MM.1S (cell line): ENCODE results near the gene ANXA9.

ENCODE experiments used
- DNase-seq: peaks from one replicate; pipeline ENCODE4 v3.0.0-alpha.2; 2015
- H2AFZ ChIP-seq: fragments of 300-600 bp; sonication (generic); 2 replicates; pipeline ENCODE4 v1.6.0; 2016; ENCODE audit warnings: antibody characterized with exemption, low read length
- H3F3A ChIP-seq: fragments of 300-600 bp; sonication (generic); 2 replicates; pipeline ENCODE4 v1.6.1; 2016; ENCODE audit warnings: mild to moderate bottlenecking, antibody characterized with exemption, low read length, moderate library complexity, mixed read lengths; ENCODE audit not compliant: insufficient read depth
- H3K27ac ChIP-seq: fragments of 300-600 bp; sonication (generic); 2 replicates; pipeline ENCODE4 v1.5.1; 2016; ENCODE audit warnings: mild to moderate bottlenecking, low read length
- H3K27me3 ChIP-seq: fragments of 300-600 bp; sonication (generic); replicated peaks from 2 replicates; pipeline ENCODE4 v1.6.0; 2016; ENCODE audit warnings: low read length; ENCODE audit not compliant: insufficient read depth
- H3K36me3 ChIP-seq: fragments of 300-600 bp; sonication (generic); replicated peaks from 2 replicates; pipeline ENCODE4 v1.6.1; 2016; ENCODE audit warnings: mild to moderate bottlenecking, low read length, mixed read lengths; ENCODE audit not compliant: insufficient read depth
- H3K4me1 ChIP-seq: fragments of 300-600 bp; sonication (generic); 2 replicates; pipeline ENCODE4 v1.6.1; 2016; ENCODE audit warnings: low read length, mixed read lengths
- H3K4me2 ChIP-seq: fragments of 300-600 bp; sonication (generic); 2 replicates; pipeline ENCODE4 v1.6.0; 2016; ENCODE audit warnings: low read depth, low read length
- H3K4me3 ChIP-seq: fragments of 300-600 bp; sonication (generic); 2 replicates; pipeline ENCODE4 v1.5.1; 2016; ENCODE audit warnings: low read length, mixed read lengths
- H3K79me2 ChIP-seq: fragments of 300-600 bp; sonication (generic); 2 replicates; pipeline ENCODE4 v1.6.1; 2016; ENCODE audit warnings: mixed run types, low read length, mixed read lengths
- H3K9ac ChIP-seq: fragments of 300-600 bp; sonication (generic); 2 replicates; pipeline ENCODE4 v1.6.1; 2016; ENCODE audit warnings: low read length, mixed read lengths
- H3K9me2 ChIP-seq: fragments of 300-600 bp; sonication (generic); replicated peaks from 2 replicates; pipeline ENCODE4 v1.6.1; 2016; ENCODE audit warnings: mild to moderate bottlenecking, low read length, mixed read lengths; ENCODE audit not compliant: insufficient read depth
- H3K9me3 ChIP-seq: fragments of 300-600 bp; sonication (generic); replicated peaks from 2 replicates; pipeline ENCODE4 v1.6.1; 2016; ENCODE audit warnings: mild to moderate bottlenecking, low read length, mixed read lengths; ENCODE audit not compliant: insufficient read depth
- H4K20me1 ChIP-seq: fragments of 300-600 bp; sonication (generic); 2 replicates; pipeline ENCODE4 v1.6.1; 2016; ENCODE audit warnings: mild to moderate bottlenecking, low read length, moderate library complexity, mixed read lengths; ENCODE audit not compliant: insufficient read depth
- EZH2 ChIP-seq: fragments of 300-600 bp; sonication (generic); optimal IDR thresholded peaks from 2 replicates; pipeline ENCODE3; 2017; ENCODE audit warnings: low read depth, mild to moderate bottlenecking, antibody characterized with exemption, low read length, mixed read lengths
- EZH2phosphoT487 ChIP-seq: fragments of 300-600 bp; sonication (generic); IDR thresholded peaks from 2 replicates; pipeline ENCODE4 v1.6.1; 2018; ENCODE audit warnings: antibody characterized with exemption, low read length
- TF ChIP-seq, protein P1 (sequence below): fragments of 300-600 bp; sonication (generic); IDR thresholded peaks from 2 replicates; pipeline ENCODE4 v1.5.1; 2016; ENCODE audit warnings: antibody characterized with exemption, low read length, mixed read lengths

ANXA9 gene

DNA sequence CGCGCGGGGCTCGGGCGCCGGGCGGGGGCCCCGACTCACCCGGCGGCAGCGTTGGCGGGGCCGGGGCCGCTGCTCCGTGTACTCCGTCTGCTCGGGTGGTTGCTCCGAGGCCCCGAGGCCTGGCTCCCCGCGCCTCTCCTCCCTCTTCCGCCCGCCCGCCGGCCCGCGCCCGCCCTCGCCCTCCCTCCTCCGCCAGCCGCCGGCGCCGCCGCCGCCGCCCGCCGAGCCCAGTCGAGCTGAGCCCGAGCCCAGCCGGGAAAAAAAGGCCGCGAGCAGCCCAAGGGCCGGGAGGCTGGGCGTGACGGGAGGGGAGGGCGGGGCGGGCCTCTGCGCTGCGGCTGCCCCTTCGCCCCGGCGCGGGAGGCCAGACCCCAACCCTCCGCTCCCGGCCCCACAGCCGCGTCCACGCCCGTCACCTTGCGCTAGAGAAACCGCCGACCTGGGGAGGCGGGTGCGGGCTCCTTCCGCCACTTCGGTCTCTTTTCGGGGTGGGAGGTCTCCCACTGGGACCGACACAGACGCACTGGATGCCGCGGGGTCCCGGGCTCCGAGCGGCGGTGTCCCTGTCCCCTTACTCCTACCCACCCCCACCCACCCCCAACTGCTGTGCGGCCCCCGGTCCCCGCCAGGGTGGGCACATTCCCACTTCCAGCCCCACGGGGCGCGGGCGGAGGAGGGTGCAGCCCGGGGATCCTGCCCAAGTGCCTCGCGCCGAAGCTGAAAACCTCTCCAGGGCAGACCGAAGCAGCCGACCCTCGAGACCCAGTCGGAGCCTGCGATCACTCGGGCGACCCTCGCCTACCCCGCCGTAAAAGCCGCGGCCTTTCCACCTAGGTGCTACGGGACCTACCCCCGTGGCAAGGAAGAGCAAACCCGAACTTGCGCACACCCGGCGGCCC lies 7.3 kb upstream of the ANXA9 start, which contains the start of gene CERS2:
TSS of gene CERS2 (minus strand) at position 256 of the 899 bp plus-strand sequence. CDS start 5,745 bp downstream, outside the sequence.
- H3K9me3 ChIP-seq: no peaks in the 10 kb centered on the region
- peak within 1 kb of the TSS; percentile 86 for H3K4me2 ChIP-seq
- H3K9ac ChIP-seq: peak within 1 kb of the TSS; percentile 86
- peaks cover 44% of the 10 kb centered on the region for H3K79me2 ChIP-seq
- no peaks in the 10 kb centered on the region for H3K36me3 ChIP-seq
- peak within 1 kb of the TSS; percentile 91 for H3K4me3 ChIP-seq
- peaks cover 14% of the 10 kb centered on the region; the same call in 1 of the 2 replicates for H3F3A ChIP-seq
- H3K4me1 ChIP-seq: peaks cover 37% of the 10 kb centered on the region
- H3K9me2 ChIP-seq: no peaks in the 10 kb centered on the region
- H3K27me3 ChIP-seq: no peaks in the 10 kb centered on the region
- H3K27ac ChIP-seq: peak within 1 kb of the TSS; percentile 30; the same call in 1 of the 2 replicates
- peak; percentile 93 for DNase-seq
- H2AFZ ChIP-seq: peak within 1 kb of the TSS; percentile 73
- H4K20me1 ChIP-seq: 0 out of 2 replicates have a peak, but pooled peaks cover 6% of the 10 kb centered on the region
- no peak for TF ChIP-seq EZH2phosphoT487
- TF ChIP-seq, protein P1, sequence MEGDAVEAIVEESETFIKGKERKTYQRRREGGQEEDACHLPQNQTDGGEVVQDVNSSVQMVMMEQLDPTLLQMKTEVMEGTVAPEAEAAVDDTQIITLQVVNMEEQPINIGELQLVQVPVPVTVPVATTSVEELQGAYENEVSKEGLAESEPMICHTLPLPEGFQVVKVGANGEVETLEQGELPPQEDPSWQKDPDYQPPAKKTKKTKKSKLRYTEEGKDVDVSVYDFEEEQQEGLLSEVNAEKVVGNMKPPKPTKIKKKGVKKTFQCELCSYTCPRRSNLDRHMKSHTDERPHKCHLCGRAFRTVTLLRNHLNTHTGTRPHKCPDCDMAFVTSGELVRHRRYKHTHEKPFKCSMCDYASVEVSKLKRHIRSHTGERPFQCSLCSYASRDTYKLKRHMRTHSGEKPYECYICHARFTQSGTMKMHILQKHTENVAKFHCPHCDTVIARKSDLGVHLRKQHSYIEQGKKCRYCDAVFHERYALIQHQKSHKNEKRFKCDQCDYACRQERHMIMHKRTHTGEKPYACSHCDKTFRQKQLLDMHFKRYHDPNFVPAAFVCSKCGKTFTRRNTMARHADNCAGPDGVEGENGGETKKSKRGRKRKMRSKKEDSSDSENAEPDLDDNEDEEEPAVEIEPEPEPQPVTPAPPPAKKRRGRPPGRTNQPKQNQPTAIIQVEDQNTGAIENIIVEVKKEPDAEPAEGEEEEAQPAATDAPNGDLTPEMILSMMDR: no peak

DNA sequence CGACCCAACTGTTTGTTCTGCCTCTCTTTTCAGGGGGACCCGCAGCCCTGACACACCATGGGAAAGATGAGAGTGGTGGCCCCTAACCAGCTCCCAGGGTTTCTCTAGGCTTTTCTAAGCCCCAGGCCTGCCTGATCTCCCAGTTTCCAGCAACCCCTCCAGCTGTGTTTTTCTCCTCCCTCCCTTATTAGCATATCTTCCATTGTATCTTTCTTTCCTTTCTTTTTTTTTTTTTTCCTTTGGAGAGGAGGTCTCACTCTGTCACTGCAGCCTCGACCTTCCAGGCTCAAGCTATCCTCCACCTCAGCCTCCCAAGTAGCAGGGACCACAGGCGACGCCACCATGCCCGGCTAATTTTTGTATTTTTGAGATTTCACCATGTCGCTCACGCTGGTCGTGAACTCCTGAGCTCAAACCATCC lies 5.7 kb upstream of the ANXA9 start:
- H3K4me3 ChIP-seq: no peak overlapping the region
- H3K4me1 ChIP-seq: peaks cover 41% of the 10 kb centered on the region
- TF ChIP-seq EZH2phosphoT487 (no peak), EZH2 (no peak)
- no peak overlapping the region for H2AFZ ChIP-seq
- no peak for DNase-seq
- no peak overlapping the region for H3K4me2 ChIP-seq
- H3K27ac ChIP-seq: no peak overlapping the region
- no peaks in the 10 kb centered on the region for H3K36me3 ChIP-seq
- no peaks in the 10 kb centered on the region for H3K9me3 ChIP-seq
- no peaks in the 10 kb centered on the region for H4K20me1 ChIP-seq
- peaks cover 28% of the 10 kb centered on the region for H3K79me2 ChIP-seq
- no peaks in the 10 kb centered on the region for H3K27me3 ChIP-seq
- H3F3A ChIP-seq: peaks cover 14% of the 10 kb centered on the region; the same call in 1 of the 2 replicates
- no peaks in the 10 kb centered on the region for H3K9me2 ChIP-seq
- H3K9ac ChIP-seq: no peak overlapping the region

DNA sequence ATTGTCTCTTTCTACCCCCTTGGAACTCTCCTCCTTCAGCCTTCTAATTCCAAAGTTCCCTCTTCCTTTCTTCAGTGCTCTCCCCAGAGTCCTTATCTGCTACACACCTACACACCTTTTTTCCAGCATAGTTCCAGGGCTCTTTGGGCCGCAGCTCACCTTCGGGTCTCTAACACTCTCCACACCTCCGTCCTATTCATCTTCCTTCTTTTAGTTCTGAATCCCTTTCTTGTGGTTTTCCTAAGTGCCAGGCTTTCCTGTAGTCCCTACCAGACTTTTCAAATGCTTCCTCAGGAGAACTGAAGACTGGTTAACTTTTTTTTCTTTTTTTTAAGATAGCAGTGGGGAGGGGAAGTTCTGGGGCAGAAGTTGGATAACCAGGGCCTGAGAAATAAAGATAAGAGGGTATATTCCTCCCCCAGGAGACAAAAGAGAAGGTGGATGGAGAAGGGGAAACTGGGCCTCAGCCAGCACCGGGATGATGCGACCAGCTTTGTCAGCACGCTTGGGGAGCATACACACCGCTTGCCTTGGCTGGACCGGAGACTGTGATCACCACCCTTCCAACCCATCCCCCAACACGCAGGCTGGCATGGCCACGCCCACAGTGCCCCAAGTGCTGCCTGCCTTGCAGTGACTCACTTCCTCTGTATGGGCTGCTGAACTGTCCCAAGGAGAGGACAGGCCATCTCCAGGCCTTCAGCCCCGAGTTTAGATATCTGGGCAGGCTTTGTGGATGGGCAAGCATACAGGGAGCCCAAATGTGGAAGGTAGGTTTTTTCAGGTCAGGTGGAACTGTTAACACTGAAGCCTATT lies 5.0 kb upstream of the ANXA9 start:
- peak; percentile 86 for DNase-seq
- peaks cover 43% of the 10 kb centered on the region for H3K4me1 ChIP-seq
- peak overlapping the region; percentile 17 for H3K4me3 ChIP-seq
- H3K4me2 ChIP-seq: peak overlapping the region; percentile 62
- peaks cover 21% of the 10 kb centered on the region for H3K79me2 ChIP-seq
- H3K9me3 ChIP-seq: no peaks in the 10 kb centered on the region
- no peaks in the 10 kb centered on the region for H4K20me1 ChIP-seq
- H3K27ac ChIP-seq: peak overlapping the region; percentile 43; the same call in 1 of the 2 replicates
- peak overlapping the region; percentile 38; the same call in 1 of the 2 replicates for H3K9ac ChIP-seq
- TF ChIP-seq EZH2phosphoT487: no peak
- TF ChIP-seq EZH2: no peak
- TF ChIP-seq, protein P1: no peak
- H2AFZ ChIP-seq: peak overlapping the region; percentile 49
- H3K9me2 ChIP-seq: no peaks in the 10 kb centered on the region
- H3K27me3 ChIP-seq: no peaks in the 10 kb centered on the region
- H3K36me3 ChIP-seq: no peaks in the 10 kb centered on the region
- peaks cover 14% of the 10 kb centered on the region; the same call in 1 of the 2 replicates for H3F3A ChIP-seq
